Thyroid gland (tissue), 4 donors: ENCODE data around the gene GBP6. TPM values are rescaled to one million over a fixed set of nuclear protein-coding genes. Genes with fewer than 3 reads are reported as not detected.
"Not testable (repeated sequence)": the region's sequence is repeated elsewhere in the genome, so short reads cannot be mapped to it uniquely, and the experiment has no call there.

ENCODE experiments used
- DNase-seq, 2 donors: peaks; one replicate each; pipeline ENCODE4 v3.0.0-alpha.2; 2019
- H3K27ac ChIP-seq, 3 donors: fragments of 200-600 bp; sonication (generic); 1 replicate in 2 of 3; 2 replicates in 1 of 3; pipeline ENCODE4 v1.5.1; 2016 to 2019; ENCODE audit warnings: mild to moderate bottlenecking in 1 of 3, moderate library complexity in 1 of 3
- H3K27me3 ChIP-seq: fragments of 200-600 bp; sonication (generic); one replicate; pipeline ENCODE4 v1.5.1; 2019
- H3K36me3 ChIP-seq, 2 donors: fragments of 200-600 bp; sonication (generic); one replicate each; pipeline ENCODE4 v1.5.1; 2016 to 2019
- H3K4me1 ChIP-seq, 2 donors: fragments of 200-600 bp; sonication (generic); one replicate each; pipeline ENCODE4 v1.5.1; 2017 to 2019
- H3K4me3 ChIP-seq, 3 donors: fragments of 200-600 bp; sonication (generic); replicated peaks in 1 of 3; 1 replicate in 2 of 3; 2 replicates in 1 of 3; pipeline ENCODE4 v1.5.1; 2016; ENCODE audit warnings: mild to moderate bottlenecking in 1 of 3
- H3K9me3 ChIP-seq: fragments of 200-600 bp; sonication (generic); one replicate; pipeline ENCODE4 v1.5.1; 2017
- POLR2A ChIP-seq, 2 donors: fragments of 450-650 bp; IDR thresholded peaks; one replicate each; pipeline ENCODE4 v1.6.1; 2017; ENCODE audit warnings: antibody characterized with exemption in 2 of 2, mild to moderate bottlenecking in 2 of 2, moderate library complexity in 1 of 2
- WGBS, 2 donors: methylation state at CpG; one replicate each; pipeline ENCODE4 v1.1.5; 2017; 5-methylcytosine and 5-hydroxymethylcytosine counted together
- intact Hi-C: fragments of 100-400 bp; cut with DNase I; formaldehyde crosslinking; loops from one replicate; pipeline ENCODE4 v1.15.1; 2023
- total RNA-seq, 4 donors: library from RNA; depleted of rRNA; stranded (reverse); fragments of >200 nt; gene quantifications; one replicate each; pipeline ENCODE4 v1.2.3, GENCODE V29; 2016
- TF ChIP-seq, protein P1 (sequence below), 6 experiments: fragments of 200-600 bp in 3 of 6; fragments of 450-650 bp in 3 of 6; sonication (generic) in 3 of 6; IDR thresholded peaks; one replicate each; pipeline ENCODE4 v1.5.1; 2016 to 2019; ENCODE audit warnings: antibody characterized with exemption in 6 of 6, mild to moderate bottlenecking in 2 of 6, inconsistent platforms in 1 of 6, moderate library complexity in 1 of 6

GBP6 gene
- total RNA-seq, 4 donors from 2014 or later: 0.89 TPM; not detected in 3

DNA sequence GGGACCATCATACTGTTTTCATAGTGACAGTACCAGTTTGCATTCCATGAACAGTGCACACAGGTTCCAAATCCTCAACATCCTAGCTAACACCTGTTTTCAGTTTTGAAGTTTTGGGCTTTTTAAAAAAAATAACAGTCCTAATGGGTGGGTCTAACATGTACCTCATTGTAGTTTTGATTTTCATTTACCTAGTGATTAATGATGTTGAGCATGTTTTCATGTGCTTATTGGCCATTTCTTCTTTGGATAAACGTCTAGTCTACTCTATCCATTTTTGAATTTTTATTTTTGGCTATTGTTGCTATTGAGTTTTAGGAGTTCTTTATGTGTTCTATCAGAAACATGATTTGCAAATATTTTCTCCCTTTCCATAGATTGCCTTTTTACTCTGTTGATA lies 3.4 kb downstream of the GBP6 start:
- Histone ChIP-seq H3K27ac (no peak overlapping the region), H3K36me3 (no peaks in the 10 kb centered on the region), H3K27me3 (no peaks in the 10 kb centered on the region), H3K4me1 (peaks cover 7 to 9% of the 10 kb centered on the region in 2 donors), H3K9me3 (no peaks in the 10 kb centered on the region), H3K4me3 (no peak overlapping the region)
- intact Hi-C loops: no loop called here
- TF ChIP-seq, protein P1, sequence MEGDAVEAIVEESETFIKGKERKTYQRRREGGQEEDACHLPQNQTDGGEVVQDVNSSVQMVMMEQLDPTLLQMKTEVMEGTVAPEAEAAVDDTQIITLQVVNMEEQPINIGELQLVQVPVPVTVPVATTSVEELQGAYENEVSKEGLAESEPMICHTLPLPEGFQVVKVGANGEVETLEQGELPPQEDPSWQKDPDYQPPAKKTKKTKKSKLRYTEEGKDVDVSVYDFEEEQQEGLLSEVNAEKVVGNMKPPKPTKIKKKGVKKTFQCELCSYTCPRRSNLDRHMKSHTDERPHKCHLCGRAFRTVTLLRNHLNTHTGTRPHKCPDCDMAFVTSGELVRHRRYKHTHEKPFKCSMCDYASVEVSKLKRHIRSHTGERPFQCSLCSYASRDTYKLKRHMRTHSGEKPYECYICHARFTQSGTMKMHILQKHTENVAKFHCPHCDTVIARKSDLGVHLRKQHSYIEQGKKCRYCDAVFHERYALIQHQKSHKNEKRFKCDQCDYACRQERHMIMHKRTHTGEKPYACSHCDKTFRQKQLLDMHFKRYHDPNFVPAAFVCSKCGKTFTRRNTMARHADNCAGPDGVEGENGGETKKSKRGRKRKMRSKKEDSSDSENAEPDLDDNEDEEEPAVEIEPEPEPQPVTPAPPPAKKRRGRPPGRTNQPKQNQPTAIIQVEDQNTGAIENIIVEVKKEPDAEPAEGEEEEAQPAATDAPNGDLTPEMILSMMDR (IDR thresholded peaks at IDR 0.05): no peak
- TF ChIP-seq POLR2A (IDR thresholded peaks at IDR 0.05): no peak
- DNase-seq: no peak
- WGBS, 2 donors: 76 to 89% methylated on average over 1 of the region's 1 CpG

DNA sequence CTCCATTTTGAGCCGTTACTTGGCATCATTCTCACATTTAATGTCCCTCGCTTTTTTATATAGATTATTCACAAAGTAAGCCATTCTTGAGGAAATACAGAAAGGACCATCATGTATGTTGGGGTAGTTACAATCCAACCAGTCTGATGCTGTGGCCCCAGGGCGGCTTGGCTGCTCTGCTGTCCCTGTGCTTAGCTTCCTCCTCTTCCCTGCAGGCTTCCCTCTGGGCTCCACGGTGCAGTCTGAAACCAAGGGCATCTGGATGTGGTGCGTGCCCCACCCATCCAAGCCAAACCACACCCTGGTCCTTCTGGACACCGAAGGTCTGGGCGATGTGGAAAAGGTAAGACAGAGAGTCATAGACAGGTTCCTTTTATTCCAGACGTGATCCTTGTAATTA lies 5.5 kb downstream of the GBP6 start:
- intact Hi-C loops: no loop called here
- no peaks in the 10 kb centered on the region for H3K36me3 ChIP-seq
- 94 to 96% methylated on average over 8 of the region's 8 CpGs for WGBS, 2 donors
- no peak for TF ChIP-seq POLR2A (IDR thresholded peaks at IDR 0.05)
- TF ChIP-seq, protein P1 (IDR thresholded peaks at IDR 0.05): no peak
- H3K27ac ChIP-seq: no peak overlapping the region
- no peaks in the 10 kb centered on the region for H3K9me3 ChIP-seq
- H3K27me3 ChIP-seq: no peaks in the 10 kb centered on the region
- no peak overlapping the region for H3K4me3 ChIP-seq
- DNase-seq: no peak
- H3K4me1 ChIP-seq: peaks cover 0 to under 1% of the 10 kb centered on the region in 2 donors

DNA sequence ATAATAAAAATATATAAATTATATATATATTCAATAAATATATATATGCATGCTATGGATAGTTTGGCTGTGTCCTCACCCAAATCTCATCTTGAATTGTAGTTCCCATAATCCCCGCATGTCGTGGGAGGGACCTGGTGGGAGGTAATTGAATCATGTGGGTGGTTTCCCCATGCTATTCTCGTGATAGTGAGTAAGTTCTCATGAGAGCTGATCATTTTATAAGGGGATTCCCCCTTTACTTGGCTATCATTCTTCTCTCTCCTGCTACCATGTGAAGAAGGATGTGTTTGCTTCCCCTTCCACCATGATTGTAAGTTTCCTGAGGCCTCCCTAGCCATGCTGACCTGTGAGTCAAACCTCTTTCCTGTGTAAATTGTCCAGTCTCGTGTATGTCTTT lies 10.0 kb downstream of the GBP6 start:
- H3K36me3 ChIP-seq, H3K27me3 ChIP-seq, H3K4me1 ChIP-seq, H3K4me3 ChIP-seq, intact Hi-C loops, H3K9me3 ChIP-seq, H3K27ac ChIP-seq, DNase-seq: not testable (repeated sequence)
- WGBS, 2 donors: 86 to 89% methylated on average over 4 of the region's 4 CpGs

DNA sequence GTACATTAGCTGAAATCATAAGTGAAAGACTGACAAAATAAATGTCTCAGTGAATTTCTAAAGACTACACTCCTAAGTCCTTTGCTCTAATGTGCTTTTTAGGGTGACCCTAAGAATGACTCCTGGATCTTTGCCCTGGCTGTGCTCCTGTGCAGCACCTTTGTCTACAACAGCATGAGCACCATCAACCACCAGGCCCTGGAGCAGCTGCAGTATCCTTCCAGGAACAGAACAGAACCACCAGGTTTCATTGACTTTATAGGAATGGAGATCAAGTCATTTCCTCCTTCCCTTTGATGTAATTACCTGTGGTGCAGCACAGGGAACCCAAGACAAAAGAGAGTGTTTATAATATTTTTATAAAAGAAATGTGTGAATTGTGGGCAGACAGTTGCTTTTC lies 14.1 kb downstream of the GBP6 start:
- DNase-seq: no peak
- H3K4me3 ChIP-seq: no peak overlapping the region
- no peak for TF ChIP-seq POLR2A (IDR thresholded peaks at IDR 0.05)
- TF ChIP-seq, protein P1 (IDR thresholded peaks at IDR 0.05): no peak
- no peaks in the 10 kb centered on the region for H3K9me3 ChIP-seq
- no peak overlapping the region for H3K27ac ChIP-seq
- intact Hi-C loops: no loop called here
- no peaks in the 10 kb centered on the region for H3K4me1 ChIP-seq
- no peaks in the 10 kb centered on the region for H3K27me3 ChIP-seq
- H3K36me3 ChIP-seq: no peaks in the 10 kb centered on the region

DNA sequence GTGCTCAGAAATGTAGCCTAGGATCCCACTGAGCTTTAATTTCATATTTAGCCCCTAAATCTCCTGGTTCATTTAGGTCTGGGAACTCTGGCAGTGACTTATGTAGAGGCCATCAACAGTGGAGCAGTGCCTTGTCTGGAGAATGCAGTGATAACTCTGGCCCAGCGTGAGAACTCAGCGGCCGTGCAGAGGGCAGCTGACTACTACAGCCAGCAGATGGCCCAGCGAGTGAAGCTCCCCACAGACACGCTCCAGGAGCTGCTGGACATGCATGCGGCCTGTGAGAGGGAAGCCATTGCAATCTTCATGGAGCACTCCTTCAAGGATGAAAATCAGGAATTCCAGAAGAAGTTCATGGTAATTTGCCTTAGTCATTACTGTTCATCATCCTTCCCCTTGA lies 17.8 kb downstream of the GBP6 start:
- 92 to 95% methylated on average over 6 of the region's 6 CpGs for WGBS, 2 donors
- H3K4me1 ChIP-seq: no peaks in the 10 kb centered on the region
- H3K27me3 ChIP-seq: no peaks in the 10 kb centered on the region
- H3K9me3 ChIP-seq: no peaks in the 10 kb centered on the region
- DNase-seq: no peak
- intact Hi-C loops: no loop called here
- no peak overlapping the region for H3K27ac ChIP-seq
- no peak overlapping the region for H3K4me3 ChIP-seq
- H3K36me3 ChIP-seq: no peaks in the 10 kb centered on the region
- no peak for TF ChIP-seq POLR2A (IDR thresholded peaks at IDR 0.05)
- TF ChIP-seq, protein P1 (IDR thresholded peaks at IDR 0.05): no peak

DNA sequence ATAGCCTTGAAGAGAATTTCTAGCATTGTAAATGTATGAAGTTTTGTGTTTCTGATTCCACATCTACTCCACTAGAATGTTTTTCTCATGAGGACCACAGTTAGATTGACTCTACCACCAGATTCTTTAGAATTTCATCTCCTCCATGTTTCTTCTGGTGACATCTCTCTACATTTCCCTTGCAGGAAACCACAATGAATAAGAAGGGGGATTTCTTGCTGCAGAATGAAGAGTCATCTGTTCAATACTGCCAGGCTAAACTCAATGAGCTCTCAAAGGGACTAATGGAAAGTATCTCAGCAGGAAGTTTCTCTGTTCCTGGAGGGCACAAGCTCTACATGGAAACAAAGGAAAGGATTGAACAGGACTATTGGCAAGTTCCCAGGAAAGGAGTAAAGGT lies 18.6 kb downstream of the GBP6 start:
- TF ChIP-seq POLR2A (IDR thresholded peaks at IDR 0.05): no peak
- TF ChIP-seq, protein P1 (IDR thresholded peaks at IDR 0.05): no peak
- H3K4me1 ChIP-seq: no peaks in the 10 kb centered on the region
- intact Hi-C loops: no loop called here
- no peak overlapping the region for H3K27ac ChIP-seq
- no peaks in the 10 kb centered on the region for H3K27me3 ChIP-seq
- no peaks in the 10 kb centered on the region for H3K9me3 ChIP-seq
- DNase-seq: no peak
- no peaks in the 10 kb centered on the region for H3K36me3 ChIP-seq
- H3K4me3 ChIP-seq: no peak overlapping the region
